DMS53 (cell line): ENCODE measurements around the gene DOK7.

Experiments
- DNase-seq: peaks from one replicate; lab custom pipeline; 2025; lab: John Stamatoyannopoulos, UW

DOK7 gene

GRCh38 chr4:3520796-3521600 is 57.9 kb downstream of the DOK7 start:
- DNase-seq: no peak

GRCh38 chr4:3521621-3522325 is 58.7 kb downstream of the DOK7 start:
- no peak for DNase-seq

- DNase-seq: no peak
Measured at GRCh38 chr4:3522326-3522640, 59.2 kb downstream of the DOK7 start.

GRCh38 chr4:3522651-3523050 is 59.5 kb downstream of the DOK7 start:
- no peak for DNase-seq

GRCh38 chr4:3523146-3523627 is 60.1 kb downstream of the DOK7 start:
- DNase-seq: no peak

GRCh38 chr4:3523628-3524221 is 60.6 kb downstream of the DOK7 start:
- DNase-seq: no peak

GRCh38 chr4:3524349-3524748 is 61.2 kb downstream of the DOK7 start:
- DNase-seq: no peak

GRCh38 chr4:3524920-3525319 is 61.8 kb downstream of the DOK7 start:
- no peak for DNase-seq

GRCh38 chr4:3525532-3526430 is 62.7 kb downstream of the DOK7 start:
- no peak for DNase-seq

- DNase-seq: no peak
Measured at GRCh38 chr4:3526456-3526855, 63.4 kb downstream of the DOK7 start.

- no peak for DNase-seq
Measured at GRCh38 chr4:3527101-3527913, 64.2 kb downstream of the DOK7 start.

- DNase-seq: no peak
Measured at GRCh38 chr4:3527914-3528876, 65.1 kb downstream of the DOK7 start.

GRCh38 chr4:3529363-3529762 is 66.3 kb downstream of the DOK7 start:
- DNase-seq: no peak

- DNase-seq: no peak
Measured at GRCh38 chr4:3530051-3530450, 66.9 kb downstream of the DOK7 start.

- DNase-seq: no peak
Measured at GRCh38 chr4:3530663-3531254, 67.7 kb downstream of the DOK7 start.

- DNase-seq: peak; percentile 63
Measured at GRCh38 chr4:3531318-3531878, 68.3 kb downstream of the DOK7 start.

GRCh38 chr4:3531879-3532750 is 69.0 kb downstream of the DOK7 start, which contains the start of gene LRPAP1:
LRPAP1 (minus strand) TSS chr4:3532422; CDS start chr4:3532412, 10 bp downstream.
- DNase-seq: peak; percentile 97

GRCh38 chr4:3532751-3533422 is 69.8 kb downstream of the DOK7 start:
- peak; percentile 96 for DNase-seq
